Measurements from ENCODE around the gene GALNT10. TPM values are rescaled to one million over a fixed set of nuclear protein-coding genes. Genes with fewer than 3 reads are reported as not detected.

GALNT10 gene
- total RNA-seq, 1 donor from 2014 or later = 27.6 TPM

DNA sequence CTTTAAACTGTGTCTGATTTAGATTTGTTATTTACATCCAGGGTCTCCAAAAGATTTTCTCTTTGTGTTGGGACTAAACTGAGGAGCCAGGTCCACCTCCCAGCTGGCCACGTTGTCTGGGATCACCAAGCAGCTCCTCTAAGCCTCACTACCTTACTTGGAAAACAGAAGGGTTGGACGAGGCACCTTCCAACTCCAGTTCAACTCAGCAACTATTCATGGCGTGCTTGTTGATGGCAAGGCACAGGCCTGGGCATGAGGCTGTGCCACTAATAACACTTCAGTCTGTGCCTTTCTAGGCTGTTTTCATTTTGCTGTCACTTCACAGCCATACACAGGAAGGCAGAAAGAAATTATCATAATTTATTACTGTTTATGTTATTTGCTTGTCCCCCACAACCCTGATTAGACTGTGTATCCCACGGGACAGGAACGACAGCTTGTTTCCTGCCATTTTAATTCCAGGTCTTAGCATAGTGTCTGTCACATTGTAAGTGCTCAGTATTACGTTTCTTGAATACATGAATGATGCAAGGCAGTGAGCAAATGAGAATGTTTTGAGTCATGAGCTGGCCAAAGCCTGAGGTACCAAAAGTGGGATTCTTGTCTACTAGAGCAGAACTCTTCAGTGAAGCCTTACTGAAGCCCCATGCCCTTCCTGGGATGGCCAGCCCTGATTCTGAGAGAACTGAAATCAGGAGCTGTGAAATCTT, 125.8 kb downstream of the GALNT10 start:
- H3K27me3 ChIP-seq (ENCODE audit: control insufficient read depth, insufficient read depth, low read length) = no peaks in the 10 kb centered on the region
- TF ChIP-seq, protein P1, sequence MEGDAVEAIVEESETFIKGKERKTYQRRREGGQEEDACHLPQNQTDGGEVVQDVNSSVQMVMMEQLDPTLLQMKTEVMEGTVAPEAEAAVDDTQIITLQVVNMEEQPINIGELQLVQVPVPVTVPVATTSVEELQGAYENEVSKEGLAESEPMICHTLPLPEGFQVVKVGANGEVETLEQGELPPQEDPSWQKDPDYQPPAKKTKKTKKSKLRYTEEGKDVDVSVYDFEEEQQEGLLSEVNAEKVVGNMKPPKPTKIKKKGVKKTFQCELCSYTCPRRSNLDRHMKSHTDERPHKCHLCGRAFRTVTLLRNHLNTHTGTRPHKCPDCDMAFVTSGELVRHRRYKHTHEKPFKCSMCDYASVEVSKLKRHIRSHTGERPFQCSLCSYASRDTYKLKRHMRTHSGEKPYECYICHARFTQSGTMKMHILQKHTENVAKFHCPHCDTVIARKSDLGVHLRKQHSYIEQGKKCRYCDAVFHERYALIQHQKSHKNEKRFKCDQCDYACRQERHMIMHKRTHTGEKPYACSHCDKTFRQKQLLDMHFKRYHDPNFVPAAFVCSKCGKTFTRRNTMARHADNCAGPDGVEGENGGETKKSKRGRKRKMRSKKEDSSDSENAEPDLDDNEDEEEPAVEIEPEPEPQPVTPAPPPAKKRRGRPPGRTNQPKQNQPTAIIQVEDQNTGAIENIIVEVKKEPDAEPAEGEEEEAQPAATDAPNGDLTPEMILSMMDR (IDR thresholded peaks at IDR 0.05; ENCODE audit: insufficient read depth, low read length, poor library complexity, severe bottlenecking) = no peak
- DNase-seq (ENCODE audit: low read depth) = peak; percentile 44
- H3K36me3 ChIP-seq (ENCODE audit: control insufficient read depth, insufficient read depth, low read length) = no peaks in the 10 kb centered on the region
- no peak overlapping the region for H3K4me3 ChIP-seq (ENCODE audit: low read depth, low read length)

- Histone ChIP-seq H3K36me3 (ENCODE audit: control insufficient read depth, insufficient read depth, low read length) (no peaks in the 10 kb centered on the region), H3K27me3 (ENCODE audit: control insufficient read depth, insufficient read depth, low read length) (no peaks in the 10 kb centered on the region), H3K4me3 (ENCODE audit: low read depth, low read length) (no peak overlapping the region)
- DNase-seq (ENCODE audit: low read depth) = no peak
- TF ChIP-seq, protein P1 (IDR thresholded peaks at IDR 0.05; ENCODE audit: insufficient read depth, low read length, poor library complexity, severe bottlenecking) = no peak
Observed at GRCh38 chr5:154317916-154318315, 127.4 kb downstream of the GALNT10 start.

DNA sequence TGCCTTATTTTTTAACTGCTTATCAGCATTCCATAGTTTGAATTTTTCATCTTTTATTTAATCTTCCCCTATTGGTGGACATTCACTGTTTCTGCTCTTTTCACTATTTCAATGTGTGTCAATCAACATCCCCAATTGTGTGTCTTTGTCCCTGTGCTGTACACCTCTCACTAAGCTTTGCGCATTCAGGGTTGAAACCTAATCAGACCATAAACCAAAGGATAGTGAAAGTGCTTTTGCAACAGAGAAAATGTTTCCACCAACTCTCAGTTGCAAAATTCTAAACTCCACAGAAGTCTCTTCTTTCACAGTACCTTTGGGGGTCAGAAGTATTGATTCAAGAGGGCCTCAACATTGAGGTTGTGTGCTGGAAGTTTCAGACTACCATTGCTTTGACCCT, 128.2 kb downstream of the GALNT10 start:
- no peak for DNase-seq (ENCODE audit: low read depth)
- Histone ChIP-seq H3K27me3 (ENCODE audit: control insufficient read depth, insufficient read depth, low read length) (no peaks in the 10 kb centered on the region), H3K4me3 (ENCODE audit: low read depth, low read length) (no peak overlapping the region), H3K36me3 (ENCODE audit: control insufficient read depth, insufficient read depth, low read length) (no peaks in the 10 kb centered on the region)
- TF ChIP-seq, protein P1 (IDR thresholded peaks at IDR 0.05; ENCODE audit: insufficient read depth, low read length, poor library complexity, severe bottlenecking) = no peak

DNA sequence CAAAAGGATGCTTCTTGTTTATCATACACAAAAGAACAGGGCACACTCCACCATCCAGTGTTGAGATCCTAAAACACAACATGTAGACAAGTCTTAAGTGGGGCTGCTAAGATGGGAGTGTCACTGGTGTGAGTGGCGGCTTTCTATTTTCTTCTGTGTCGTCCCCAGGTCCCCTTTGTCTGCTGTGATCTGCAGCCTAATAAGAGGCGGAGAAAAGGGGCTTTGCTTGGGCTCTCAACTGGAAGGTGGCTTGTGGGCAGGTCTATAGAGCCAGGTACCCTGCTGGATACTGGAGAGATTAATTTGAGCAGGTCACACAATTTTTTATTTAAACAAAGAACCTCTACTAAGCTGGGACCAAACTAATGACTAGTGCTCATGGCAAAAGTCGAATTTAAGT, 129.2 kb downstream of the GALNT10 start:
- H3K36me3 ChIP-seq (ENCODE audit: control insufficient read depth, insufficient read depth, low read length) = no peaks in the 10 kb centered on the region
- no peak for DNase-seq (ENCODE audit: low read depth)
- H3K4me3 ChIP-seq (ENCODE audit: low read depth, low read length) = no peak overlapping the region
- TF ChIP-seq, protein P1 (IDR thresholded peaks at IDR 0.05; ENCODE audit: insufficient read depth, low read length, poor library complexity, severe bottlenecking) = no peak
- no peaks in the 10 kb centered on the region for H3K27me3 ChIP-seq (ENCODE audit: control insufficient read depth, insufficient read depth, low read length)

DNA sequence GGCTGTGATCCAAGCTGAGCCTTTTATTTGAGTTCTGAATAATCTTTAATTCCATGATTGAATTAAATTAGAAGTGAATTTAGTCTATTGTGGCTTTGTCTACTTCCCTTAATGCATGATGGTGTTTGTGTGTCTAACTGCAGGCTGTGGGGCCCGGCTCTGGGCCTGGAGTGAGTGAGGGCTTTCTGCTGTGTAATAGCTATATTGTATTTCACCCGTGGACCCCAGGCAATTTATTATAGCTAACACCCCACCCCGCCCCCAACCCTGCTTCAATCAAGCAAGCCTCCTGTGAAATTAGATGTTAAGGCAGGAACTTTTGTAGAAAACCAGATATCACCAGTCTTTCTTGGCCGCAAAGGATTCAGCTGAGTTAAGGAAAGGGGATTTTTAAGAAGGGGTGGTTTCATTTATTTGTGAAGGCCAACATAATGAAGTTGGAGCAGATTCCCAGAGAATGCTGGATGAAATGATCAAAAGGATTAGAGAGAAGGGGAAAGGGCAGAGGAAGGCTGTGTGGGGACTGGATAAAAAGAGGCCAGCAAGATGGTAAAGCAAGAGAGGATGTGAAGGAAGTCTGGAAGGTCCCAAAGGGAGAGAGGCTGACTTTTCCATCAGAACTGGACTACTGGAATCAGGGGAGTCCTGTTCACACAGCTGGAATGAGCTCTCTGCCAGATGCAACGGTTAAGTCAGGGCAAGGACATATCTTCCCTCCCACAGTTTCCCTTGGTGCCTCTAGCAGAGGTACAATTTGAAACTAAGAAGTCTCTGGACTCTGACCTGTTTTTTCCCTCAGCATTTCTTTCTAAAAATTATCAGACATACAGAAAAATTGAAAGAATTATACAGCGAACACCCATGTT, 129.9 kb downstream of the GALNT10 start:
- no peaks in the 10 kb centered on the region for H3K27me3 ChIP-seq (ENCODE audit: control insufficient read depth, insufficient read depth, low read length)
- DNase-seq (ENCODE audit: low read depth) = no peak
- TF ChIP-seq, protein P1 (IDR thresholded peaks at IDR 0.05; ENCODE audit: insufficient read depth, low read length, poor library complexity, severe bottlenecking) = no peak
- no peaks in the 10 kb centered on the region for H3K36me3 ChIP-seq (ENCODE audit: control insufficient read depth, insufficient read depth, low read length)
- H3K4me3 ChIP-seq (ENCODE audit: low read depth, low read length) = no peak overlapping the region
